Small intestine (tissue), 7 donors: ENCODE data around the gene TBC1D25. TPM values are rescaled to one million over a fixed set of nuclear protein-coding genes. Genes with fewer than 3 reads are reported as not detected.

Experiments
- DNase-seq, 2 donors: peaks; one replicate each; pipeline versions ENCODE4 v3.0.0 to v3.0.0-alpha.2; 2013
- FAIRE-seq: peaks from 2 replicates; lab custom pipeline; 2012; peaks lifted over from hg19 to GRCh38; lab: Jason Lieb, UNC
- H3K27ac ChIP-seq, 3 donors: one replicate each; pipeline ENCODE4 v1.5.1; 2013; ENCODE audit warnings: low read length in 2 of 3, mild to moderate bottlenecking in 2 of 3, control low read depth in 1 of 3, inconsistent platforms in 1 of 3, low read depth in 1 of 3, moderate library complexity in 1 of 3
- H3K27me3 ChIP-seq, 3 donors: one replicate each; pipeline ENCODE4 v1.6.1; 2013; ENCODE audit warnings: low read length in 3 of 3, inconsistent platforms in 1 of 3; ENCODE audit not compliant: control insufficient read depth in 3 of 3, insufficient read depth in 3 of 3
- H3K36me3 ChIP-seq, 3 donors: one replicate each; pipeline ENCODE4 v1.6.1; 2013; ENCODE audit warnings: low read length in 3 of 3, inconsistent platforms in 1 of 3, low read depth in 1 of 3, mild to moderate bottlenecking in 1 of 3, moderate library complexity in 1 of 3; ENCODE audit not compliant: control insufficient read depth in 3 of 3, insufficient read depth in 2 of 3
- H3K4me1 ChIP-seq, 3 donors: one replicate each; pipeline ENCODE4 v1.6.1; 2013; ENCODE audit warnings: low read length in 2 of 3, inconsistent platforms in 1 of 3, low read depth in 1 of 3, mild to moderate bottlenecking in 1 of 3, moderate library complexity in 1 of 3; ENCODE audit not compliant: control insufficient read depth in 3 of 3, insufficient read depth in 2 of 3
- H3K4me3 ChIP-seq, 3 donors: one replicate each; pipeline ENCODE4 v1.5.1; 2013; ENCODE audit warnings: low read length in 3 of 3, control low read depth in 1 of 3, inconsistent platforms in 1 of 3, low read depth in 1 of 3, mild to moderate bottlenecking in 1 of 3, moderate library complexity in 1 of 3
- H3K9me3 ChIP-seq, 2 donors: one replicate each; pipeline ENCODE4 v1.6.1; 2013; ENCODE audit warnings: low read depth in 1 of 2, low read length in 1 of 2; ENCODE audit not compliant: control insufficient read depth in 2 of 2, insufficient read depth in 1 of 2
- WGBS, 3 donors: extraction: QIAGEN DNeasy Blood & Tissue Kit; methylation state at CpG; one replicate each; pipeline ENCODE4 v1.1.7; 2013; 5-methylcytosine and 5-hydroxymethylcytosine counted together
- polyA plus RNA-seq, 4 donors: library from polyadenylated mRNA; stranded (reverse) in 3 of 4; unstranded in 1 of 4; fragments of 200-250 nt in 3 of 4; fragments of 120-200 nt in 1 of 4; gene quantifications; one replicate each; pipeline versions ENCODE4 v1.2.1 to v1.2.3, GENCODE V29; 2013
- donor health status: healthy with polysubstance abuse.
- donor health status: control.
- donor health status: control.
- donor health status: Bipolar disorder and iron deficiency.
- donor health status: healthy.

TBC1D25 gene
- polyA plus RNA-seq, 4 donors: 6.0 to 7.3 (median 6.5) TPM

GRCh38 chrX:48591255-48591791 lies 51.8 kb downstream of the TBC1D25 start:
- FAIRE-seq (no peak), DNase-seq (peak; percentile 41 to 73)
- Histone ChIP-seq H3K27me3 (no peaks in the 10 kb centered on the region), H3K9me3 (no peaks in the 10 kb centered on the region), H3K4me1 (no peaks in the 10 kb centered on the region), H3K27ac (peak overlapping the region in 1 of 3 donors; percentile 83), H3K36me3 (no peaks in the 10 kb centered on the region), H3K4me3 (no peak overlapping the region)
- 66 to 69% (median 68%) methylated on average over 9 of the region's 9 CpGs for WGBS, 3 donors

DNA sequence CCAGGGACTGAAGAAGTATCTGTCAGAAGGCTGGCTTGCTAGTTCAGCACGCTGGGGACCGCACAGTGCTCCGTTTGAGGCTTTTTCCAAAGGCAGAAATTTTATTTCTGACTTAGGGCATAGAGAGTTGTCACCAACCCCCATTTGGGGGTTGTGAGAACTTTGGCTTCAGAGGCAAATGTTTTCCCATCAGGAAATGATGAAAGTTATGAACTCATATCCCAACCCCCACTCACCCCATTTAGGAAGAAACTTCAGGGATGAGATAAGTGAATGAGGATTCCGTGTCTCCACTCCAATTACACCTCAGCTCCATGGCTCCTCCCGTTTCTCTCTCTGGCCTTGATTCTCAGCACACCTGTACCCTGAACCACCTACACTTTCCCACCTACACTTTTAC lies 53.5 kb downstream of the TBC1D25 start:
- no peak overlapping the region for H3K4me3 ChIP-seq
- no peak for FAIRE-seq
- H3K4me1 ChIP-seq: no peaks in the 10 kb centered on the region
- H3K9me3 ChIP-seq: no peaks in the 10 kb centered on the region
- 69 to 78% (median 72%) methylated on average over 5 of the region's 5 CpGs for WGBS, 3 donors
- H3K27ac ChIP-seq: no peak overlapping the region
- no peaks in the 10 kb centered on the region for H3K27me3 ChIP-seq
- no peak for DNase-seq
- H3K36me3 ChIP-seq: no peaks in the 10 kb centered on the region

GRCh38 chrX:48595929-48596328 lies 56.4 kb downstream of the TBC1D25 start:
- no peak overlapping the region for H3K4me3 ChIP-seq
- no peaks in the 10 kb centered on the region for H3K9me3 ChIP-seq
- DNase-seq (no peak), FAIRE-seq (no peak)
- peaks cover 0 to 25% (median 5%) of the 10 kb centered on the region in 3 donors for H3K36me3 ChIP-seq
- peaks cover 0 to 6% (median 0%) of the 10 kb centered on the region in 3 donors for H3K4me1 ChIP-seq
- 28 to 47% (median 43%) methylated on average over 2 of the region's 2 CpGs for WGBS, 3 donors
- no peak overlapping the region for H3K27ac ChIP-seq
- no peaks in the 10 kb centered on the region for H3K27me3 ChIP-seq

DNA sequence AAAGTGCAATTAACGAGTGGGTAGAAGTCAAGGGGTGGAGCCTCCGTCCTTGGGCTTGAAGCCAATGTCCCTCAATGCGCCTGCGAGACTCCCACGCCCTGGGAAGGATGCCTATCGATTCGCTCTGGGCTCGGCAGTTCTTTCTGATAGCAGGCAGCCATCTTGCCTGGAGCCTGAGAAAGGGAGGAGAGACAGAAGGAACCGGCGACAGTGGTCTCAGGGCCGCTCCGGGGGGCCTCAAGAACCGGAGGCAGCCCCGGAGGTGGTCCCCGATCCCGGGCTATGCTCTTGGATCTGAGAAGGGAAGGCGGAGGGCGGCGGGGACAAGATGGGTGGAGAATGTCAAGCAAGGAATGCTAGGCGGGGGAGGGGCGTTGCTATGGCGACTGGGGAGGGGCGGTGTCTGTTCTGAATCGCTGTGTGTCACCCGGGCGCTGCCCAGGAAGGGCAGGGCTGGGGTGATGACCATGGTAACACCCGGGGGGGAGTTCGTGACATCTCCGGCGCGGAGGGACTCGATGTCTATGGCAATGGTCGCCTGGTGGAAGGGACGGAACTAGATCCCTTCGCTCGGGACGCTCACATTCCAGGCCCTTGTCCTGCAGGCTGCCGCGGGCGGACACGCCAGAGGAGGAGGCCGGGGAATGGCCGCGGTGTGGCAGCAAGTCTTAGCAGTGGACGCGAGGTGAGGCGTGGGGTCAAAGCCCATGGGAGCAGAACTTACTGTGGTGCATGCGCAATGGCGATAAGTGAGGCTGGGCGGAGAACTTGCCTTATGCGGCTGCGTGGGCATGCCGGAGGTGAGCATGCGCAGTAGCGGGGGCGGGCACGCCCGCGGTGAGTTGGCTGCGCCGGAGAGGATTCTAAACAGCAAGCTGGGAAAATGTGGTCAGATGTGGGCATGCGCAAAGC lies 58.1 kb downstream of the TBC1D25 start, which contains the start of gene WDR13:
TSS of gene WDR13 (plus strand) at position 140 of the 912 bp plus-strand sequence. CDS start at position 645, 505 bp downstream.
- Histone ChIP-seq H3K4me1 (peaks cover 0 to 6% (median 0%) of the 10 kb centered on the region in 3 donors), H3K4me3 (peak within 1 kb of the TSS; percentile 56 to 91 (median 70)), H3K9me3 (no peaks in the 10 kb centered on the region), H3K27me3 (no peaks in the 10 kb centered on the region), H3K27ac (peak within 1 kb of the TSS; percentile 84 to 100 (median 98)), H3K36me3 (peaks cover 2 to 38% (median 5%) of the 10 kb centered on the region in 3 donors)
- no peak for FAIRE-seq
- WGBS, 3 donors: 0 to 36% (median 14%) methylated on average over 42 to 62 of the region's 62 CpGs
- DNase-seq: peak; percentile 94 to 95

- H3K27ac ChIP-seq: peak overlapping the region in 1 of 3 donors; percentile 98
- 89 to 91% (median 90%) methylated on average over 19 to 25 of the region's 25 CpGs for WGBS, 3 donors
- peaks cover 5 to 42% (median 6%) of the 10 kb centered on the region in 3 donors for H3K36me3 ChIP-seq
- no peaks in the 10 kb centered on the region for H3K9me3 ChIP-seq
- H3K27me3 ChIP-seq: no peaks in the 10 kb centered on the region
- peak overlapping the region in 1 of 3 donors; percentile 91 for H3K4me3 ChIP-seq
- FAIRE-seq (no peak), DNase-seq (no peak)
- H3K4me1 ChIP-seq: peaks cover 0 to 6% (median 0%) of the 10 kb centered on the region in 3 donors
Measured at GRCh38 chrX:48598614-48599013, 59.1 kb downstream of the TBC1D25 start.

- Histone ChIP-seq H3K36me3 (peaks cover 5 to 48% (median 6%) of the 10 kb centered on the region in 3 donors), H3K27me3 (no peaks in the 10 kb centered on the region), H3K4me1 (peaks cover 0 to 6% (median 0%) of the 10 kb centered on the region in 3 donors), H3K27ac (no peak overlapping the region), H3K4me3 (no peak overlapping the region), H3K9me3 (no peaks in the 10 kb centered on the region)
- FAIRE-seq: no peak
- no peak for DNase-seq
- 92 to 95% (median 94%) methylated on average over 16 to 20 of the region's 20 CpGs for WGBS, 3 donors
Measured at GRCh38 chrX:48599341-48599740, 59.8 kb downstream of the TBC1D25 start.

DNA sequence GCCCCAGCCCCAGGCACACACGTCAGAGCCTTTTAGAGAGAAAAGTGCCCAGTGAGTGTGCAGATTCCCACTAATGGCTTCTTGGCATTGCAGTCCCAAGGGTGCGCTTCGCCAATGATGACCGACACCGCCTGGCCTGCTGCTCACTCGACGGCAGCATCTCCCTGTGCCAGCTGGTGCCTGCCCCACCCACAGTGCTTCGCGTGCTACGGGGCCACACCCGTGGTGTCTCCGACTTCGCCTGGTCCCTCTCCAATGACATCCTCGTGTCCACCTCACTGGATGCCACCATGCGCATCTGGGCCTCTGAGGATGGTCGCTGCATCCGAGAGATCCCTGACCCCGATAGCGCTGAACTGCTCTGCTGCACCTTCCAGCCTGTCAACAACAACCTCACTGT lies 60.7 kb downstream of the TBC1D25 start:
- Histone ChIP-seq H3K36me3 (peaks cover 5 to 56% (median 6%) of the 10 kb centered on the region in 3 donors), H3K4me1 (peaks cover 0 to 6% (median 0%) of the 10 kb centered on the region in 3 donors), H3K4me3 (no peak overlapping the region), H3K27ac (no peak overlapping the region), H3K9me3 (no peaks in the 10 kb centered on the region), H3K27me3 (no peaks in the 10 kb centered on the region)
- DNase-seq (no peak), FAIRE-seq (no peak)
- 87 to 92% (median 89%) methylated on average over 15 to 19 of the region's 19 CpGs for WGBS, 3 donors

- Histone ChIP-seq H3K27me3 (no peaks in the 10 kb centered on the region), H3K4me1 (peaks cover 0 to 6% (median 0%) of the 10 kb centered on the region in 3 donors), H3K27ac (no peak overlapping the region), H3K4me3 (no peak overlapping the region), H3K9me3 (no peaks in the 10 kb centered on the region), H3K36me3 (peaks cover 5 to 56% (median 6%) of the 10 kb centered on the region in 3 donors)
- 77 to 85% (median 80%) methylated on average over 15 to 17 of the region's 17 CpGs for WGBS, 3 donors
- FAIRE-seq (no peak), DNase-seq (no peak)
Measured at GRCh38 chrX:48601741-48602394, 62.4 kb downstream of the TBC1D25 start.
